HEK293T (cell line): ENCODE results near the gene KDM2A.

Experiments
- ELF4 ChIP-seq: fragments of 450-650 bp; IDR thresholded peaks from 2 replicates; pipeline ENCODE4 v1.6.1; 2017; ENCODE audit warnings: antibody characterized with exemption
- FOXA1 ChIP-seq: fragments of 450-650 bp; IDR thresholded peaks from 2 replicates; pipeline ENCODE4 v1.6.1; 2016; ENCODE audit warnings: mild to moderate bottlenecking
- FOXM1 ChIP-seq: fragments of 450-650 bp; IDR thresholded peaks from 2 replicates; pipeline ENCODE4 v1.6.1; 2017; ENCODE audit warnings: mild to moderate bottlenecking, borderline replicate concordance
- NFRKB ChIP-seq: fragments of 450-650 bp; IDR thresholded peaks from 2 replicates; pipeline ENCODE4 v1.6.1; 2016; ENCODE audit warnings: mild to moderate bottlenecking, moderate library complexity
- SP1 ChIP-seq: fragments of 450-650 bp; IDR thresholded peaks from 2 replicates; pipeline ENCODE4 v1.6.1; 2017

DNA sequence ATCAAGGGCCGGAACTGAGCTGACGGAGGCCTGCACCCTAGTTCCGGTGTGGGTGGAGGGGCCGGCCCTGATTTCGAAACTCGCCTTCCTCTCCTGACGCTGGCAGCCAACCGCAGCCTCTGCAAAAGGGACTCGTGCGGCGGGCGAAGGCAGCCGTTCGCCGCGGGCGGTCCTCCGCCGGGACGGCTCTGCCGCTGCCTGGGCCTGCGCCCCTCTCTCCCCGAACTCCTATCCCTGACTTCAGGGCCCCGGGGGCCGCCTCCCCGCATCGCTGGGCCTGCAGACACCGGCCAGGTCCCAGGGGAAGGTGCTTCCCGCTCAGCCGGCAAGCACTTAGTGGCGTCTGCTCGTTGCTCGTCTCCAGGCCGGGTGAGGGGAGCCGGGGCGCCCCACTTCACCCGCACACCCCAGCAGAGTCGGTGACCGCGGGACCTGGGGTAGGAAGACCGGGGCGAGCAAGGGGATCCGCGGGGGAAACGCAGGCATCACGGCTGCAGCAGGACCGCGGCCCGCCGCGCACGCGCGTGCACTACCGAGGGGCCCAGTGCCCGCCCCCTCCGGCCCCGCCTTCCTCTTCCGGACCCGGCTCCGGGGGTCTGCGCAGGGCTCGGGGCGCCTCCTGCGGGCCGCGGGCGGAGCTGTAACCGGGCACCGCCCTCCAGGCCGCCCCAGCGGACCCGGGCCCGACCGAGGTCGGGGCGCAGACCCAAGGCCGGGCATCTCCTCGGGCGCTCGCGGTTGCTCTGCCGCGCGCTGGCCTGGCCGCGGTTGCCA lies 169.6 kb downstream of the KDM2A start:
- TF ChIP-seq SP1 (no peak), NFRKB (no peak), FOXM1 (no peak), FOXA1 (no peak), ELF4 (no peak)
